Cerebellar nuclear complex (tissue), 1 donor: ENCODE data around the gene VAV1.
"Not testable (repeated sequence)": the region's sequence is repeated elsewhere in the genome, so short reads cannot be mapped to it uniquely, and the experiment has no call there.

Source experiments
- DNase-seq, 2 experiments: peaks; one replicate each; lab custom pipeline; 2025; lab: John Stamatoyannopoulos, UW

The VAV1 gene

GRCh38 chr19:6790194-6791128 is 18.0 kb downstream of the VAV1 start:
- no peak for DNase-seq

GRCh38 chr19:6791237-6791636 is 18.7 kb downstream of the VAV1 start:
- DNase-seq: no peak

- DNase-seq: no peak
Measured at GRCh38 chr19:6793411-6793810, 20.9 kb downstream of the VAV1 start.

- DNase-seq: no peak
Measured at GRCh38 chr19:6793973-6794372, 21.5 kb downstream of the VAV1 start.

GRCh38 chr19:6794686-6795431 is 22.4 kb downstream of the VAV1 start:
- DNase-seq: no peak

- DNase-seq: no peak
Measured at GRCh38 chr19:6796278-6796677, 23.8 kb downstream of the VAV1 start.

GRCh38 chr19:6797646-6798045 is 25.1 kb downstream of the VAV1 start:
- no peak for DNase-seq

GRCh38 chr19:6800160-6800790 is 27.8 kb downstream of the VAV1 start:
- DNase-seq: not testable (repeated sequence)

GRCh38 chr19:6800991-6801484 is 28.5 kb downstream of the VAV1 start:
- no peak for DNase-seq

- no peak for DNase-seq
Measured at GRCh38 chr19:6801485-6802086, 29.1 kb downstream of the VAV1 start.

- DNase-seq: no peak
Measured at GRCh38 chr19:6802336-6803035, 30.0 kb downstream of the VAV1 start.

GRCh38 chr19:6803036-6803404 is 30.5 kb downstream of the VAV1 start:
- DNase-seq: no peak

- no peak for DNase-seq
Measured at GRCh38 chr19:6806488-6806887, 34.0 kb downstream of the VAV1 start.

GRCh38 chr19:6807291-6807690 is 34.8 kb downstream of the VAV1 start:
- no peak for DNase-seq

- DNase-seq: no peak
Measured at GRCh38 chr19:6808494-6808893, 36.0 kb downstream of the VAV1 start.

- DNase-seq: no peak
Measured at GRCh38 chr19:6809262-6809661, 36.8 kb downstream of the VAV1 start.

GRCh38 chr19:6811378-6811777 is 38.9 kb downstream of the VAV1 start:
- DNase-seq: no peak

- DNase-seq: no peak
Measured at GRCh38 chr19:6811906-6812305, 39.4 kb downstream of the VAV1 start.

- no peak for DNase-seq
Measured at GRCh38 chr19:6812612-6813011, 40.1 kb downstream of the VAV1 start.

GRCh38 chr19:6813659-6814058 is 41.2 kb downstream of the VAV1 start:
- no peak for DNase-seq

- no peak for DNase-seq
Measured at GRCh38 chr19:6817179-6817578, 44.7 kb downstream of the VAV1 start.
